ENCODE results near the gene AUP1.
A peak's percentile ranks its signal among the peaks of the same experiment; 100 is the strongest.

Gene AUP1

DNA sequence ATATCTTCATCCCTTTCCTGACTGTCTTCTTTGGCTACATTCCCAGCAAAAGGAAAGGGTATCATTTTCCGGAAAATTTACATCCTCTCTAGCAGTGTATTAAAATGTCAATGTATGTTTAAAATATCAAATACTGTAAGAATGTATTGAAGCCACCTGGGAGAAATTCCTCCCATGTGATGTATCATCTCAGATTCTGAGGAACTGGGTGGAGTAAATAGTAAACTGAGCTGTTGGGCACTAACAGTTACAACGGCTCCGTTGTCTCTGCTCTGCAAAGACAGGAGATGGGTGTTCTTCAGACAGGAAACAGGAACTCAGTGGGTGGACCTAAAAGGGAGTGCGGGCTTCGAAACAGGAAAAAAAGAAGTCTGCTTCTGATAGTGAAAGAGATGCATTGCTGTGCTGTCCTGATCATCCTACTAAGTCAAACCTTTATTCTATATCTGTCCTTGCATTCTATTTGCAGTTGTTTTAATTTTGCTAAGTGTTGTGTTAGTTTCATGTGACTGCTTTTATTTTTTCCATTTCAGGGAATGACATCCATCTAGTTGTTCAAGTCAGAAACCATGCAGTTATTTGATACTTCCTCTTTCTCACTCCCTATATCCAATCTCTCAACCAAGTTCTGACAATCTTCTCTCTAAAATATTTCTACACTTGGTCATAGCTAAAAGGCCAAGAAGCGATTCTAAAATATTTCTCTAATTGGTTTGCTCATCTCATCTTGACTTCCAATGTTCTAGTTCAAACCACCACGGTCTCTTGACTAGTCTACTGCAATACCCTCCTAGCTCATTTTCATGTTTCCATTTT, 44.4 kb upstream of the AUP1 start:
- TF ChIP-seq, protein P1, sequence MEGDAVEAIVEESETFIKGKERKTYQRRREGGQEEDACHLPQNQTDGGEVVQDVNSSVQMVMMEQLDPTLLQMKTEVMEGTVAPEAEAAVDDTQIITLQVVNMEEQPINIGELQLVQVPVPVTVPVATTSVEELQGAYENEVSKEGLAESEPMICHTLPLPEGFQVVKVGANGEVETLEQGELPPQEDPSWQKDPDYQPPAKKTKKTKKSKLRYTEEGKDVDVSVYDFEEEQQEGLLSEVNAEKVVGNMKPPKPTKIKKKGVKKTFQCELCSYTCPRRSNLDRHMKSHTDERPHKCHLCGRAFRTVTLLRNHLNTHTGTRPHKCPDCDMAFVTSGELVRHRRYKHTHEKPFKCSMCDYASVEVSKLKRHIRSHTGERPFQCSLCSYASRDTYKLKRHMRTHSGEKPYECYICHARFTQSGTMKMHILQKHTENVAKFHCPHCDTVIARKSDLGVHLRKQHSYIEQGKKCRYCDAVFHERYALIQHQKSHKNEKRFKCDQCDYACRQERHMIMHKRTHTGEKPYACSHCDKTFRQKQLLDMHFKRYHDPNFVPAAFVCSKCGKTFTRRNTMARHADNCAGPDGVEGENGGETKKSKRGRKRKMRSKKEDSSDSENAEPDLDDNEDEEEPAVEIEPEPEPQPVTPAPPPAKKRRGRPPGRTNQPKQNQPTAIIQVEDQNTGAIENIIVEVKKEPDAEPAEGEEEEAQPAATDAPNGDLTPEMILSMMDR (IDR thresholded peaks at IDR 0.05; ENCODE audit: control insufficient read depth, insufficient read depth, low read depth, low read length, missing control alignments) = no peak
- no peak overlapping the region for H3K4me3 ChIP-seq (ENCODE audit: control insufficient read depth, low read depth, low read length)
- DNase-seq (ENCODE audit: low read depth) = no peak

DNA sequence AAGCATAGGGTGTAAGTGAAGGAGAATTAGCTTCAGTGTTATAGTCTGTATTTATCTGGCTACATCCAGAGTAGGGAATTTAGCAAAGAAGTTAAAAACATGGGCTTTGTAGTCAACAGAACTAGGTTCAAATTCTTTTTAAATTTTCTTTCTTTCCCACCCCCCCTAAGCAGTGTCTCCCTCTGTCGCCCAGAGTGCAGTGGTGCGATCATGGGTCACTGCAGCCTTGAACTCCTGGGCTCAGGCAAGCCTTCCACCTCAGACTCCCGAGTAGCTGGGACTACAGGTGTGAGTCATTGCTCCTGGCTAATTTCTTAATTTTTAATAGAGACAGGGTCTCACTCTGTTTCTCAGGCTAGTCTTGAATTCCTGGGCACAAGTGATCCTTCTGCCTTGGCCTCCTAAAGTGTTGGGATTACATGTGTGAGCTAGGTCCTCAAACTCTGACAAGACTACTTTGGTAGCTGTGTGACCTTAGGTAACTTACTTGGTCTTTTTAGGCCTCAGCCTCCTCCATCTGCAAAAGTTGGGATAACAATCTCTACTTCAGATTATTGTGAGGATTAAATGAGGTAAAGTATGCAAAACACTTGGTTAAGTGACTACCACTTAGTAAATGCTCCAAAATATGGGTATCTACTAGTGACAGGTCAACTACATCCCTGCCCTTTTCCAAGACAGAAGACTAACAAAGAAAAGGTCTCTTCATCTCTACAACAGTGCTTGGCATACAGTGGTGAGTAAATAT, 42.8 kb upstream of the AUP1 start:
- TF ChIP-seq, protein P1 (IDR thresholded peaks at IDR 0.05; ENCODE audit: control insufficient read depth, insufficient read depth, low read depth, low read length, missing control alignments) = no peak
- H3K4me3 ChIP-seq (ENCODE audit: control insufficient read depth, low read depth, low read length) = no peak overlapping the region
- DNase-seq (ENCODE audit: low read depth) = no peak

DNA sequence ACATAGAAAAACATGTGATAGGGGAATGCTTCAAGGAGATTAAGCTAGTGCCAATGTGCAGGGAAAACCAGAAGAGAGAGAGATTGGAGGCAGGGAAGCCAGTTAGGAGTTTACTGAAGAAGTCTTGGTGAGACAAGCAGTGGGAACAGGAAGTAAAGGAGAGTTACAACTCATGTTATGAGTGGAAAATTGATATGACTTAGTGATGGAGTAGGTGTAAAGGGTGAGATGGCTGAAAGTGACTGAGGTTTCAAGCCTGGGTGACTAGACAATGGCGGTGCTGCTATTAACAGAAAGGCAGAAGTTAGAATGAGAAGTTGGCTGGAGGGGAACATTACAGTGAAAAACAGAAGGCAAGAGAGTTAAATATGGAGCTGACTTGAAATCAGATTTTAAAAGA, 41.6 kb upstream of the AUP1 start:
- H3K4me3 ChIP-seq (ENCODE audit: control insufficient read depth, low read depth, low read length) = no peak overlapping the region
- no peak for DNase-seq (ENCODE audit: low read depth)
- TF ChIP-seq, protein P1 (IDR thresholded peaks at IDR 0.05; ENCODE audit: control insufficient read depth, insufficient read depth, low read depth, low read length, missing control alignments) = no peak

DNA sequence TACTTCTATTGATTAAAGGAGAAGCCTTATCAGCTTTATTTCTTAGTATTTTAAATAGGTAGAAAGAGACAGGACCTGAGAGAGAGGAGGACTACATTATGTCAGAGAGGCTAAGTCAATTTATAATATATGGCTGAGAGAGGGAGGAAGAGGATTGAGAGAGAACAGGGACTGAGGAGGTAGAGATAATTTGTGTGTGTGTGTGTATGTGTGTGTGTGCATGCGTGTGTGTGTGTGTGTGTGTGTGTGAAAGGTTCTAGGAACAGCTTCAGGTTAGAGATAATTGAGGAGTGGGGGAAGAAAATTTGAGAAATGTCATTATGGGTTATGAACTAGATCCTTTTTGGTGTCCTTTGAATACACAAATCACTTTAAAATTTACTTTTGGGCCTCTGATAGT, 40.2 kb upstream of the AUP1 start:
- H3K4me3 ChIP-seq (ENCODE audit: control insufficient read depth, low read depth, low read length) = no peak overlapping the region
- DNase-seq (ENCODE audit: low read depth) = no peak
- TF ChIP-seq, protein P1 (IDR thresholded peaks at IDR 0.05; ENCODE audit: control insufficient read depth, insufficient read depth, low read depth, low read length, missing control alignments) = no peak

DNA sequence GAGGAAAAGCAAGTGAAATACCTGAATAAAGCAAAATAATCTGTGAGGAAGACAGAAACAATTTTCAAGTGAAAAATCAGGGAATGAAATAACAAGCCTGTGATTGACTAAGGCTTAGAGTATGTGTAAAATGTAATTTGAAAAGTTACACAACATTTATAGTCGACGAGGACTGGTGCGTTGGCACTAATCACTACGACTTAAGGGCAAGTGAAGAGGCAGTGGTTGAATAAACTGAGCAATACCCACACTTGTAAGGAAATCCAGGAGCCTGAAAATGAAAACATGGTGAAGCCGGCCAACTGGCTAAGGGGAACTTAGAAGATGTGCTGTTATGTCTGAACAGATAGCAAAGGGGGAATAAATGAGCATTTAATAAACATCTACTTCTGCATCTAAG, 38.4 kb upstream of the AUP1 start:
- DNase-seq (ENCODE audit: low read depth) = peak; percentile 92
- no peak overlapping the region for H3K4me3 ChIP-seq (ENCODE audit: control insufficient read depth, low read depth, low read length)
- TF ChIP-seq, protein P1 (IDR thresholded peaks at IDR 0.05; ENCODE audit: control insufficient read depth, insufficient read depth, low read depth, low read length, missing control alignments) = no peak

DNA sequence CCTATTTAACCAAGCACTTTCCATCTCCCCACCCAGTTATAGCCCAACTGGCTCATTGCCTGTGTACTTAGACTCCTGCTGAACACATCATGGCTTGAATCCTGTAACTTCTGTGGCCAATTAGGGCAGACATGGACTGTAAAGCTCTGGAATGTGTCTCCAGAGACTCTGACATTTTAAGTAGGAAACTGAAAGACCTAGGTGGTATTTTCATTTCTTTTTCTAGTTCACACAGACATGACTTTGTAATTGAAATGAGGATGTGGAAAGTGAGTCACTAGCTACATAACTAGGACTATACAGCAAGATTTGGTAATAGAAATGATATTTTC, 37.2 kb upstream of the AUP1 start:
- TF ChIP-seq, protein P1 (IDR thresholded peaks at IDR 0.05; ENCODE audit: control insufficient read depth, insufficient read depth, low read depth, low read length, missing control alignments) = no peak
- no peak overlapping the region for H3K4me3 ChIP-seq (ENCODE audit: control insufficient read depth, low read depth, low read length)
- peak; percentile 99 for DNase-seq (ENCODE audit: low read depth)
